Calu3 (cell line): ENCODE measurements around the gene VTCN1. TPM values are rescaled to one million over a fixed set of nuclear protein-coding genes. Genes with fewer than 3 reads are reported as not detected.
"Not testable (repeated sequence)": the region's sequence is repeated elsewhere in the genome, so short reads cannot be mapped to it uniquely, and the experiment has no call there.

Source experiments
- Bru-seq: library from RNA; stranded (reverse); fragments of 400-500 nt; gene quantifications from one replicate; lab custom pipeline; 2021; lab: Mats Ljungman, UMichigan
- BruChase-seq, 2 experiments: library from RNA; stranded (reverse); fragments of 400-500 nt; gene quantifications; one replicate each; lab custom pipeline; 2021; lab: Mats Ljungman, UMichigan
- BruUV-seq: library from RNA; stranded (reverse); fragments of 400-500 nt; replicated peaks from 2 replicates; lab custom pipeline; 2021; lab: Mats Ljungman, UMichigan
- CTCF ChIA-PET: fragments of 300-600 bp; sonication (Branson Sonifier 250); formaldehyde crosslinking; loops from one replicate; lab custom pipeline; 2022; ENCODE audit warnings: antibody characterized with exemption; lab: Charles Lee
- DNase-seq: peaks from one replicate; pipeline ENCODE4 v3.0.0; 2022
- H3K27ac Mint-ChIP-seq: one replicate; pipeline ENCODE4 v1.8.0; 2022; ENCODE audit warnings: mixed read lengths; ENCODE audit not compliant: unreplicated experiment
- H3K27me3 Mint-ChIP-seq: one replicate; pipeline ENCODE4 v1.8.0; 2022; ENCODE audit warnings: mixed read lengths; ENCODE audit not compliant: unreplicated experiment
- H3K36me3 Mint-ChIP-seq: one replicate; pipeline ENCODE4 v1.8.0; 2022; ENCODE audit warnings: mild to moderate bottlenecking, moderate library complexity, mixed read lengths; ENCODE audit not compliant: insufficient read depth, unreplicated experiment
- H3K4me1 Mint-ChIP-seq: one replicate; pipeline ENCODE4 v1.8.0; 2022; ENCODE audit warnings: mild to moderate bottlenecking, low read depth, mixed read lengths; ENCODE audit not compliant: unreplicated experiment
- H3K4me3 Mint-ChIP-seq: one replicate; pipeline ENCODE4 v1.8.0; 2022; ENCODE audit warnings: mild to moderate bottlenecking, low read depth, moderate library complexity, mixed read lengths; ENCODE audit not compliant: unreplicated experiment
- H3K9me3 Mint-ChIP-seq: one replicate; pipeline ENCODE4 v1.8.0; 2022; ENCODE audit warnings: low read depth, mixed read lengths; ENCODE audit not compliant: unreplicated experiment
- intact Hi-C: fragments of 100-400 bp; cut with micrococcal nuclease; formaldehyde crosslinking; loops from one replicate; pipeline ENCODE4 v1.10.0; 2022; ENCODE audit not compliant: unreplicated experiment
- long read RNA-seq: library from polyadenylated mRNA; stranded (forward); transcript quantifications from one replicate; pipeline ENCODE4 v2.0.0, GENCODE V29; 2022
- total RNA-seq: library from RNA; stranded (reverse); gene quantifications from 2 replicates; pipeline ENCODE4 v1.2.3, GENCODE V29; 2022
- TF ChIP-seq, protein P1 (sequence below): fragments of 200-600 bp; IDR thresholded peaks from one replicate; pipeline ENCODE4 v1.8.0; 2022; ENCODE audit warnings: antibody characterized with exemption; ENCODE audit not compliant: unreplicated experiment

VTCN1 gene
- 35.7 and 39.1 TPM in 2 replicates for total RNA-seq
- percentile 74 among the genes with signal in this experiment for Bru-seq, nascent RNA
- percentile 76 among the genes with signal in this experiment for BruChase-seq, experiment 1, labeled RNA remaining after a 6-hour chase
- percentile 71 among the genes with signal in this experiment for BruChase-seq, experiment 2, labeled RNA remaining after a 2-hour chase
- long read RNA-seq, transcript VTCN1-203 (6 exons, 2,612 nt) = major isoform, 33 of 47 reads
- long read RNA-seq, transcript VTCN1-201 (5 exons, 2,289 nt) = minor isoform, 6 of 47 reads
- long read RNA-seq, partial matches to known transcripts = 3 of 47 reads
- long read RNA-seq, other reads (novel, unspliced or antisense) = 5 of 47 reads

- peaks cover 25% of the 10 kb centered on the region for H3K36me3 Mint-ChIP-seq
- peak; percentile 81 for DNase-seq
- H3K9me3 Mint-ChIP-seq = no peaks in the 10 kb centered on the region
- H3K4me3 Mint-ChIP-seq = peak within 1 kb of the TSS; percentile 68
- H3K27ac Mint-ChIP-seq = peak within 1 kb of the TSS; percentile 72
- CTCF ChIA-PET = interaction anchor here (0.6 to 2.6 kb wide), 5 partner anchors 27 to 88 kb away, joined by 4 to 13 read pairs (median 6); no protein-coding TSS in a partner anchor
- TF ChIP-seq, protein P1, sequence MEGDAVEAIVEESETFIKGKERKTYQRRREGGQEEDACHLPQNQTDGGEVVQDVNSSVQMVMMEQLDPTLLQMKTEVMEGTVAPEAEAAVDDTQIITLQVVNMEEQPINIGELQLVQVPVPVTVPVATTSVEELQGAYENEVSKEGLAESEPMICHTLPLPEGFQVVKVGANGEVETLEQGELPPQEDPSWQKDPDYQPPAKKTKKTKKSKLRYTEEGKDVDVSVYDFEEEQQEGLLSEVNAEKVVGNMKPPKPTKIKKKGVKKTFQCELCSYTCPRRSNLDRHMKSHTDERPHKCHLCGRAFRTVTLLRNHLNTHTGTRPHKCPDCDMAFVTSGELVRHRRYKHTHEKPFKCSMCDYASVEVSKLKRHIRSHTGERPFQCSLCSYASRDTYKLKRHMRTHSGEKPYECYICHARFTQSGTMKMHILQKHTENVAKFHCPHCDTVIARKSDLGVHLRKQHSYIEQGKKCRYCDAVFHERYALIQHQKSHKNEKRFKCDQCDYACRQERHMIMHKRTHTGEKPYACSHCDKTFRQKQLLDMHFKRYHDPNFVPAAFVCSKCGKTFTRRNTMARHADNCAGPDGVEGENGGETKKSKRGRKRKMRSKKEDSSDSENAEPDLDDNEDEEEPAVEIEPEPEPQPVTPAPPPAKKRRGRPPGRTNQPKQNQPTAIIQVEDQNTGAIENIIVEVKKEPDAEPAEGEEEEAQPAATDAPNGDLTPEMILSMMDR = no peak
- intact Hi-C loops = loop anchor here (5.0 kb wide), 1 partner anchor 71 kb away; no protein-coding TSS in a partner anchor
- no TSS peak for BruUV-seq
- H3K27me3 Mint-ChIP-seq = no peaks in the 10 kb centered on the region
- peaks cover 49% of the 10 kb centered on the region for H3K4me1 Mint-ChIP-seq
Measured at GRCh38 chr1:117210831-117211261, at the start of gene VTCN1. Gene VTCN1, minus strand, starts transcription at chr1:117210927. Its CDS starts 72 bp downstream, at chr1:117210855.

- DNase-seq = no peak
- Mint-ChIP-seq H3K36me3 (no peaks in the 10 kb centered on the region), H3K4me3 (no peak overlapping the region), H3K4me1 (no peaks in the 10 kb centered on the region), H3K27ac (no peak overlapping the region), H3K27me3 (no peaks in the 10 kb centered on the region), H3K9me3 (peaks cover 3% of the 10 kb centered on the region)
- CTCF ChIA-PET = no interaction called here
- BruUV-seq = no TSS peak
- intact Hi-C loops = no loop called here
- TF ChIP-seq, protein P1 = no peak
Measured at GRCh38 chr1:117258791-117259190, 48.1 kb upstream of the VTCN1 start.

- DNase-seq, H3K27me3 Mint-ChIP-seq, H3K36me3 Mint-ChIP-seq, CTCF ChIA-PET, H3K4me3 Mint-ChIP-seq, intact Hi-C loops, H3K27ac Mint-ChIP-seq, H3K9me3 Mint-ChIP-seq, H3K4me1 Mint-ChIP-seq, BruUV-seq: not testable (repeated sequence)
Measured at GRCh38 chr1:117258075-117258474, 47.3 kb upstream of the VTCN1 start.

GRCh38 chr1:117257291-117257690, 46.6 kb upstream of the VTCN1 start:
- no peak overlapping the region for H3K27ac Mint-ChIP-seq
- CTCF ChIA-PET = no interaction called here
- H3K9me3 Mint-ChIP-seq = peaks cover 3% of the 10 kb centered on the region

More at GRCh38 chr1:117257291-117257690, 46.6 kb upstream of the VTCN1 start:
- no peak for DNase-seq
- TF ChIP-seq, protein P1 = no peak
- BruUV-seq = no TSS peak
- Mint-ChIP-seq H3K4me3 (no peak overlapping the region), H3K4me1 (no peaks in the 10 kb centered on the region), H3K27me3 (no peaks in the 10 kb centered on the region), H3K36me3 (no peaks in the 10 kb centered on the region)
- intact Hi-C loops = no loop called here
